GM12878 (cell line): ENCODE measurements around the gene DPP6. TPM values are rescaled to one million over a fixed set of nuclear protein-coding genes. Genes with fewer than 3 reads are reported as not detected.

ENCODE experiments used
- ATAC-seq: fragments of 200-7000 bp; cut with Tn5 transposase; 3 replicates; pipeline ENCODE4 v1.9.1; 2020; ENCODE audit warnings: mild to moderate bottlenecking, moderate library complexity
- BruUV-seq: library from RNA; stranded (reverse); fragments of 400-500 nt; replicated peaks from 2 replicates; lab custom pipeline; 2021; lab: Mats Ljungman, UMichigan
- CTCF ChIA-PET: fragments of 300-600 bp; sonication (Branson Sonifier 250); formaldehyde crosslinking; extraction: SDS; loops from one replicate; lab custom pipeline; 2021; ENCODE audit warnings: inconsistent platforms; lab: Yijun Ruan, JAX
- POLR2A ChIA-PET: fragments of 350-600 bp; formaldehyde crosslinking; extraction: SDS; loops from one replicate; lab custom pipeline; 2021; ENCODE audit warnings: inconsistent platforms; lab: Charles Lee
- RAD21 ChIA-PET: fragments of 300-600 bp; sonication (Branson Sonifier 250); formaldehyde crosslinking; loops from one replicate; lab custom pipeline; 2023; ENCODE audit warnings: antibody characterized with exemption; ENCODE audit not compliant: unreplicated experiment; lab: Charles Lee
- SMC1A ChIA-PET: fragments of 300-600 bp; sonication (Branson Sonifier 250); formaldehyde crosslinking; loops from one replicate; lab custom pipeline; 2023; ENCODE audit not compliant: unreplicated experiment, uncharacterized antibody; lab: Charles Lee
- DNase-seq: peaks from one replicate; pipeline ENCODE4 v3.0.0-alpha.2; 2011; ENCODE audit warnings: low read depth, low spot score
- FAIRE-seq: peaks from 3 replicates; lab custom pipeline; 2011; peaks lifted over from hg19 to GRCh38; lab: Jason Lieb, UNC
- H2AFZ ChIP-seq: 2 replicates; pipeline ENCODE4 v1.6.0; 2011; ENCODE audit warnings: low read depth, low read length, control low read depth; ENCODE audit not compliant: control insufficient read depth
- H3K27ac ChIP-seq: 2 replicates; pipeline ENCODE4 v1.5.1; 2011; ENCODE audit warnings: control low read depth; ENCODE audit not compliant: control insufficient read depth, insufficient read depth
- H3K27me3 ChIP-seq, 2 experiments: replicated peaks in 1 of 2; 2 replicates each; pipeline versions ENCODE4 v1.6.0 to v1.6.1; 2011; ENCODE audit warnings: low read length in 1 of 2; ENCODE audit not compliant: control insufficient read depth in 2 of 2, insufficient read depth in 2 of 2
- H3K36me3 ChIP-seq, 2 experiments: 2 replicates each; pipeline ENCODE4 v1.5.1; 2011; ENCODE audit warnings: low read length in 1 of 2; ENCODE audit not compliant: control insufficient read depth in 2 of 2, insufficient read depth in 2 of 2
- H3K4me1 ChIP-seq: 2 replicates; pipeline ENCODE4 v1.6.1; 2011; ENCODE audit warnings: mild to moderate bottlenecking, low read length, moderate library complexity, mixed read lengths; ENCODE audit not compliant: control insufficient read depth, insufficient read depth
- H3K4me2 ChIP-seq: 2 replicates; pipeline ENCODE4 v1.6.0; 2011; ENCODE audit warnings: control low read depth; ENCODE audit not compliant: control insufficient read depth, insufficient read depth
- H3K4me3 ChIP-seq: fragments of 200-600 bp; sonication (generic); 2 replicates; pipeline ENCODE4 v1.5.1; 2016
- H3K79me2 ChIP-seq: 2 replicates; pipeline ENCODE4 v1.6.0; 2011; ENCODE audit warnings: low read length; ENCODE audit not compliant: control insufficient read depth, insufficient read depth
- H3K9ac ChIP-seq: 2 replicates; pipeline ENCODE4 v1.8.0; 2011; ENCODE audit warnings: low read length, control low read depth, mixed read lengths; ENCODE audit not compliant: control insufficient read depth, insufficient read depth
- H3K9me3 ChIP-seq: replicated peaks from 3 replicates; pipeline ENCODE4 v1.5.1; 2011; ENCODE audit warnings: mild to moderate bottlenecking, low read length; ENCODE audit not compliant: control insufficient read depth, insufficient read depth
- H4K20me1 ChIP-seq: 2 replicates; pipeline ENCODE4 v1.6.0; 2011; ENCODE audit not compliant: control insufficient read depth, insufficient read depth
- ATF2 ChIP-seq: IDR thresholded peaks from 2 replicates; pipeline ENCODE4 v1.6.1; 2012; ENCODE audit warnings: low read length, inconsistent platforms
- BRCA1 ChIP-seq: IDR thresholded peaks from 2 replicates; pipeline ENCODE4 v1.6.1; 2011; ENCODE audit warnings: low read depth, low read length, improper control_type of control experiment
- CBX3 ChIP-seq: fragments of 200-600 bp; sonication (generic); IDR thresholded peaks from 2 replicates; pipeline ENCODE4 v1.6.1; 2016; ENCODE audit warnings: low read depth, borderline replicate concordance
- CUX1 ChIP-seq: IDR thresholded peaks from 2 replicates; pipeline ENCODE4 v1.6.1; 2012; ENCODE audit warnings: improper control_type of control experiment, low read depth, low read length; ENCODE audit not compliant: insufficient replicate concordance
- HDAC2 ChIP-seq: fragments of 200-600 bp; sonication (generic); IDR thresholded peaks from 2 replicates; pipeline ENCODE4 v1.6.1; 2017
- IKZF2 ChIP-seq, 2 experiments: fragments of 450-650 bp; IDR thresholded peaks; 2 replicates each; pipeline ENCODE4 v1.6.1; 2017; ENCODE audit warnings: mild to moderate bottlenecking in 2 of 2, moderate library complexity in 2 of 2
- MAX ChIP-seq: IDR thresholded peaks from 2 replicates; pipeline ENCODE4 v1.6.1; 2012; ENCODE audit warnings: low read depth, low read length, improper control_type of control experiment
- MEF2A ChIP-seq: IDR thresholded peaks from 2 replicates; pipeline ENCODE4 v1.6.1; 2011; ENCODE audit warnings: low read depth, mild to moderate bottlenecking, low read length, moderate library complexity; ENCODE audit not compliant: insufficient read depth
- MEF2B ChIP-seq: fragments of 450-650 bp; IDR thresholded peaks from 2 replicates; pipeline ENCODE4 v1.6.1; 2018; ENCODE audit warnings: mild to moderate bottlenecking, moderate library complexity; ENCODE audit not compliant: partially characterized antibody, poor library complexity, severe bottlenecking
- NR2C2 ChIP-seq: IDR thresholded peaks from 2 replicates; pipeline ENCODE4 v1.6.1; 2011; ENCODE audit warnings: borderline replicate concordance, low read depth; ENCODE audit not compliant: control insufficient read depth, insufficient read length
- POLR2AphosphoS2 ChIP-seq: IDR thresholded peaks from 2 replicates; pipeline ENCODE4 v1.6.1; 2011; ENCODE audit warnings: low read depth, mild to moderate bottlenecking, low read length, improper control_type of control experiment, moderate library complexity
- POU2F2 ChIP-seq: IDR thresholded peaks from 3 replicates; pipeline ENCODE4 v1.6.1; 2011; ENCODE audit warnings: low read depth, mild to moderate bottlenecking, low read length, borderline replicate concordance
- SP1 ChIP-seq: IDR thresholded peaks from one replicate; pipeline ENCODE4 v1.6.1; 2011; ENCODE audit warnings: low read depth, low read length
- TCF12 ChIP-seq: IDR thresholded peaks from 2 replicates; pipeline ENCODE4 v1.6.1; 2011; ENCODE audit warnings: low read depth, mild to moderate bottlenecking, low read length
- WGBS: methylation state at CpG from one replicate; pipeline ENCODE4 v1.1.6; 2016; ENCODE audit warnings: low lambda C conversion rate; ENCODE audit not compliant: insufficient replicate concordance, insufficient coverage; ENCODE audit errors: missing lambda C conversion rate; 5-methylcytosine and 5-hydroxymethylcytosine counted together
- in situ Hi-C: fragments of 300-500 bp; cut with MboI; formaldehyde crosslinking; loops from 9 replicates; pipeline ENCODE4 v1.14.3; 2018; ENCODE audit warnings: mixed read lengths
- intact Hi-C: fragments of 100-400 bp; cut with micrococcal nuclease; formaldehyde crosslinking; loops from one replicate; pipeline ENCODE4 v1.14.2; 2022; ENCODE audit not compliant: unreplicated experiment
- polyA plus RNA-seq, 11 experiments: library from polyadenylated mRNA; depleted of rRNA in 4 of 11; unstranded in 6 of 11; stranded (reverse) in 5 of 11; fragments of >200 nt; fragmentation: Nextera tagmentation in 4 of 11; fragmentation: Illumina TruSeq in 1 of 11; extraction: Ambion mirVana in 4 of 11; extraction: Trizol in 1 of 11; gene quantifications; 1 replicate in 1 of 11; 2 replicates in 10 of 11; pipeline versions ENCODE4 v1.2.1 to v1.2.3, GENCODE V29; 2011 to 2016; ENCODE audit warnings: inconsistent platforms in 2 of 11, missing spikeins in 2 of 11, low read depth in 1 of 11
- total RNA-seq, 4 experiments: library from RNA; depleted of rRNA in 3 of 4; stranded (reverse); fragments of >200 nt in 3 of 4; fragmentation: Illumina TruSeq in 1 of 4; extraction: Trizol in 1 of 4; gene quantifications; 2 replicates each; pipeline versions ENCODE4 v1.2.1 to v1.2.3, GENCODE V29; 2013 to 2021

Gene DPP6
- total and polyA plus RNA-seq, 10 of the 15 experiments (the other 5 are each of a cell fraction or from before 2014, with no cell fraction given): not detected

GRCh38 chr7:154566877-154567276 lies 514.7 kb downstream of the DPP6 start:
- no TSS peak for BruUV-seq

More at GRCh38 chr7:154566877-154567276, 514.7 kb downstream of the DPP6 start:
- Histone ChIP-seq H3K36me3 (no peaks in the 10 kb centered on the region), H3K27me3 (no peaks in the 10 kb centered on the region), H3K9ac (no peak overlapping the region), H3K4me3 (no peak overlapping the region), H3K4me1 (no peaks in the 10 kb centered on the region), H3K4me2 (no peak overlapping the region), H2AFZ (no peak overlapping the region), H4K20me1 (no peaks in the 10 kb centered on the region), H3K79me2 (no peaks in the 10 kb centered on the region), H3K27ac (no peak overlapping the region), H3K9me3 (no peaks in the 10 kb centered on the region)
- POLR2A ChIA-PET: no interaction called here
- no peak for ATAC-seq
- DNase-seq: no peak
- in situ Hi-C loops: no loop called here
- FAIRE-seq: no peak
- TF ChIP-seq CBX3 (no peak), HDAC2 (no peak), MEF2A (no peak), POLR2AphosphoS2 (no peak), SP1 (no peak), POU2F2 (no peak), MAX (no peak), IKZF2 (IDR thresholded peaks at IDR 0.05) (no peak), BRCA1 (no peak), MEF2B (no peak), CUX1 (no peak), ATF2 (no peak), TCF12 (no peak), NR2C2 (no peak)
- RAD21 ChIA-PET: interaction anchor here (0.8 kb wide), 1 partner anchor 11 kb away, joined by 3 read pairs; no protein-coding TSS in a partner anchor
- intact Hi-C loops: no loop called here
- 0% methylated on average over 1 of the region's 1 CpG for WGBS
- SMC1A ChIA-PET: interaction anchor here (0.8 kb wide), 1 partner anchor 10 kb away, joined by 3 read pairs; no protein-coding TSS in a partner anchor
- CTCF ChIA-PET: no interaction called here
